ENCODE measurements around the gene PCDH9.

PCDH9 gene

GRCh38 chr13:66830940-66831716 lies 399.0 kb downstream of the PCDH9 start:
- Histone ChIP-seq H3K4me3 (ENCODE audit: low read length in 2 of 2) (no peak overlapping the region), H3K9ac (ENCODE audit: low read length in 2 of 2) (no peak overlapping the region), H3K27me3 (ENCODE audit: control insufficient read depth in 1 of 2, insufficient read depth in 2 of 2, low read length in 2 of 2) (no peaks in the 10 kb centered on the region), H3K27ac (ENCODE audit: low read length) (no peak overlapping the region), H3K4me1 (ENCODE audit: control insufficient read depth, insufficient read depth, low read length) (peaks cover 6% of the 10 kb centered on the region), H3K9me3 (ENCODE audit: control insufficient read depth in 2 of 2, low read length in 2 of 2) (no peaks in the 10 kb centered on the region), H3K36me3 (ENCODE audit: control insufficient read depth in 2 of 2, insufficient read depth in 2 of 2, low read length in 2 of 2) (no peaks in the 10 kb centered on the region)

GRCh38 chr13:66829803-66830202 lies 400.3 kb downstream of the PCDH9 start:
- Histone ChIP-seq H3K4me3 (ENCODE audit: low read length in 2 of 2) (no peak overlapping the region), H3K9ac (ENCODE audit: low read length in 2 of 2) (no peak overlapping the region), H3K27me3 (ENCODE audit: control insufficient read depth in 1 of 2, insufficient read depth in 2 of 2, low read length in 2 of 2) (no peaks in the 10 kb centered on the region), H3K4me1 (ENCODE audit: control insufficient read depth, insufficient read depth, low read length) (no peaks in the 10 kb centered on the region), H3K27ac (ENCODE audit: low read length) (no peak overlapping the region), H3K36me3 (ENCODE audit: control insufficient read depth in 2 of 2, insufficient read depth in 2 of 2, low read length in 2 of 2) (no peaks in the 10 kb centered on the region), H3K9me3 (ENCODE audit: control insufficient read depth in 2 of 2, low read length in 2 of 2) (no peaks in the 10 kb centered on the region)

- H3K27ac ChIP-seq (ENCODE audit: low read length), result no peak overlapping the region
- no peaks in the 10 kb centered on the region for H3K9me3 ChIP-seq (ENCODE audit: control insufficient read depth in 2 of 2, low read length in 2 of 2)
- no peak overlapping the region for H3K9ac ChIP-seq (ENCODE audit: low read length in 2 of 2)
- no peak overlapping the region for H3K4me3 ChIP-seq (ENCODE audit: low read length in 2 of 2)
- no peaks in the 10 kb centered on the region for H3K36me3 ChIP-seq (ENCODE audit: control insufficient read depth in 2 of 2, insufficient read depth in 2 of 2, low read length in 2 of 2)
- H3K4me1 ChIP-seq (ENCODE audit: control insufficient read depth, insufficient read depth, low read length), result no peaks in the 10 kb centered on the region
- H3K27me3 ChIP-seq (ENCODE audit: control insufficient read depth in 1 of 2, insufficient read depth in 2 of 2, low read length in 2 of 2), result no peaks in the 10 kb centered on the region
Observed at GRCh38 chr13:66826398-66826797, 403.7 kb downstream of the PCDH9 start.

- Histone ChIP-seq H3K9me3 (ENCODE audit: control insufficient read depth in 2 of 2, low read length in 2 of 2) (no peaks in the 10 kb centered on the region), H3K36me3 (ENCODE audit: control insufficient read depth in 2 of 2, insufficient read depth in 2 of 2, low read length in 2 of 2) (no peaks in the 10 kb centered on the region), H3K27me3 (ENCODE audit: control insufficient read depth in 1 of 2, insufficient read depth in 2 of 2, low read length in 2 of 2) (no peaks in the 10 kb centered on the region), H3K4me3 (ENCODE audit: low read length in 2 of 2) (no peak overlapping the region), H3K4me1 (ENCODE audit: control insufficient read depth, insufficient read depth, low read length) (no peaks in the 10 kb centered on the region), H3K27ac (ENCODE audit: low read length) (no peak overlapping the region), H3K9ac (ENCODE audit: low read length in 2 of 2) (no peak overlapping the region)
Observed at GRCh38 chr13:66821551-66821950, 408.6 kb downstream of the PCDH9 start.

GRCh38 chr13:66811455-66811854 lies 418.7 kb downstream of the PCDH9 start:
- Histone ChIP-seq H3K27me3 (ENCODE audit: control insufficient read depth in 1 of 2, insufficient read depth in 2 of 2, low read length in 2 of 2) (no peaks in the 10 kb centered on the region), H3K36me3 (ENCODE audit: control insufficient read depth in 2 of 2, insufficient read depth in 2 of 2, low read length in 2 of 2) (no peaks in the 10 kb centered on the region), H3K9me3 (ENCODE audit: control insufficient read depth in 2 of 2, low read length in 2 of 2) (peaks cover 0 to 3% of the 10 kb centered on the region in 2 donors), H3K27ac (ENCODE audit: low read length) (no peak overlapping the region), H3K4me3 (ENCODE audit: low read length in 2 of 2) (no peak overlapping the region), H3K4me1 (ENCODE audit: control insufficient read depth, insufficient read depth, low read length) (no peaks in the 10 kb centered on the region), H3K9ac (ENCODE audit: low read length in 2 of 2) (no peak overlapping the region)

GRCh38 chr13:66809485-66809884 lies 420.7 kb downstream of the PCDH9 start:
- no peak overlapping the region for H3K27ac ChIP-seq (ENCODE audit: low read length)

GRCh38 chr13:66807251-66807650 lies 422.9 kb downstream of the PCDH9 start:
- no peak overlapping the region for H3K9ac ChIP-seq (ENCODE audit: low read length in 2 of 2)
- H3K9me3 ChIP-seq (ENCODE audit: control insufficient read depth in 2 of 2, low read length in 2 of 2), result no peaks in the 10 kb centered on the region
- no peak overlapping the region for H3K4me3 ChIP-seq (ENCODE audit: low read length in 2 of 2)
- no peaks in the 10 kb centered on the region for H3K27me3 ChIP-seq (ENCODE audit: control insufficient read depth in 1 of 2, insufficient read depth in 2 of 2, low read length in 2 of 2)
- H3K27ac ChIP-seq (ENCODE audit: low read length), result no peak overlapping the region
- H3K4me1 ChIP-seq (ENCODE audit: control insufficient read depth, insufficient read depth, low read length), result no peaks in the 10 kb centered on the region
- no peaks in the 10 kb centered on the region for H3K36me3 ChIP-seq (ENCODE audit: control insufficient read depth in 2 of 2, insufficient read depth in 2 of 2, low read length in 2 of 2)

More at GRCh38 chr13:66809485-66809884, 420.7 kb downstream of the PCDH9 start:
- H3K4me3 ChIP-seq (ENCODE audit: low read length in 2 of 2), result no peak overlapping the region
- no peaks in the 10 kb centered on the region for H3K9me3 ChIP-seq (ENCODE audit: control insufficient read depth in 2 of 2, low read length in 2 of 2)
- H3K9ac ChIP-seq (ENCODE audit: low read length in 2 of 2), result no peak overlapping the region
- no peaks in the 10 kb centered on the region for H3K27me3 ChIP-seq (ENCODE audit: control insufficient read depth in 1 of 2, insufficient read depth in 2 of 2, low read length in 2 of 2)
- no peaks in the 10 kb centered on the region for H3K4me1 ChIP-seq (ENCODE audit: control insufficient read depth, insufficient read depth, low read length)
- H3K36me3 ChIP-seq (ENCODE audit: control insufficient read depth in 2 of 2, insufficient read depth in 2 of 2, low read length in 2 of 2), result no peaks in the 10 kb centered on the region

GRCh38 chr13:66805657-66806056 lies 424.5 kb downstream of the PCDH9 start:
- Histone ChIP-seq H3K4me3 (ENCODE audit: low read length in 2 of 2) (no peak overlapping the region), H3K4me1 (ENCODE audit: control insufficient read depth, insufficient read depth, low read length) (no peaks in the 10 kb centered on the region), H3K9ac (ENCODE audit: low read length in 2 of 2) (no peak overlapping the region), H3K27ac (ENCODE audit: low read length) (no peak overlapping the region), H3K36me3 (ENCODE audit: control insufficient read depth in 2 of 2, insufficient read depth in 2 of 2, low read length in 2 of 2) (no peaks in the 10 kb centered on the region), H3K27me3 (ENCODE audit: control insufficient read depth in 1 of 2, insufficient read depth in 2 of 2, low read length in 2 of 2) (no peaks in the 10 kb centered on the region), H3K9me3 (ENCODE audit: control insufficient read depth in 2 of 2, low read length in 2 of 2) (no peaks in the 10 kb centered on the region)

- Histone ChIP-seq H3K4me3 (ENCODE audit: low read length in 2 of 2) (no peak overlapping the region), H3K36me3 (ENCODE audit: control insufficient read depth in 2 of 2, insufficient read depth in 2 of 2, low read length in 2 of 2) (no peaks in the 10 kb centered on the region), H3K9me3 (ENCODE audit: control insufficient read depth in 2 of 2, low read length in 2 of 2) (no peaks in the 10 kb centered on the region), H3K27me3 (ENCODE audit: control insufficient read depth in 1 of 2, insufficient read depth in 2 of 2, low read length in 2 of 2) (no peaks in the 10 kb centered on the region), H3K27ac (ENCODE audit: low read length) (no peak overlapping the region), H3K9ac (ENCODE audit: low read length in 2 of 2) (no peak overlapping the region), H3K4me1 (ENCODE audit: control insufficient read depth, insufficient read depth, low read length) (no peaks in the 10 kb centered on the region)
Observed at GRCh38 chr13:66803808-66804456, 426.2 kb downstream of the PCDH9 start.

GRCh38 chr13:66803013-66803807 lies 426.9 kb downstream of the PCDH9 start:
- Histone ChIP-seq H3K9ac (ENCODE audit: low read length in 2 of 2) (no peak overlapping the region), H3K4me3 (ENCODE audit: low read length in 2 of 2) (no peak overlapping the region), H3K27me3 (ENCODE audit: control insufficient read depth in 1 of 2, insufficient read depth in 2 of 2, low read length in 2 of 2) (no peaks in the 10 kb centered on the region), H3K27ac (ENCODE audit: low read length) (no peak overlapping the region), H3K36me3 (ENCODE audit: control insufficient read depth in 2 of 2, insufficient read depth in 2 of 2, low read length in 2 of 2) (no peaks in the 10 kb centered on the region), H3K9me3 (ENCODE audit: control insufficient read depth in 2 of 2, low read length in 2 of 2) (no peaks in the 10 kb centered on the region), H3K4me1 (ENCODE audit: control insufficient read depth, insufficient read depth, low read length) (no peaks in the 10 kb centered on the region)
